ENCODE results near the gene PADI4. TPM values are rescaled to one million over a fixed set of nuclear protein-coding genes. Genes with fewer than 3 reads are reported as not detected.

Gene PADI4
- total and polyA plus RNA-seq, 2 of the 8 experiments (the other 6 are each of a cell fraction or from before 2014, with no cell fraction given) = 0.29 TPM; not detected in 1

DNA sequence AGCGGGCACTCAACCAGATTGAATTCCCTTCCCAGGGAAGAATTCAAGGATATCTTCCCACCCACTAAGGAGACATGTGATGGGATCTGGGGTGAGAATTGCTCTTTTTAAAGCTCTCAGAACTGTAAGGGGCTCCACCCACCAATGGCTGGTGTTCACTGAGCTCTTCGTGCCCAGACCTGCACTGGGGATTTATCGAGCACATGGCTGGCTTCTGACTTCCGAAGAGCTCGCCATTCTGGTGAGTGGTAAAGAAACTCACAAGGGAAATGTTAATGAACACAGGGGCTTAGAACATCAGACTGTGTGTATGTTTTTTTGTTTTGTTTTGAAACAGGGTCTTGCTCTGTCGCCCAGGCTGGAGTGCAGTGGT is 49.3 kb upstream of the PADI4 start (continued):
- TF ChIP-seq, protein P1, sequence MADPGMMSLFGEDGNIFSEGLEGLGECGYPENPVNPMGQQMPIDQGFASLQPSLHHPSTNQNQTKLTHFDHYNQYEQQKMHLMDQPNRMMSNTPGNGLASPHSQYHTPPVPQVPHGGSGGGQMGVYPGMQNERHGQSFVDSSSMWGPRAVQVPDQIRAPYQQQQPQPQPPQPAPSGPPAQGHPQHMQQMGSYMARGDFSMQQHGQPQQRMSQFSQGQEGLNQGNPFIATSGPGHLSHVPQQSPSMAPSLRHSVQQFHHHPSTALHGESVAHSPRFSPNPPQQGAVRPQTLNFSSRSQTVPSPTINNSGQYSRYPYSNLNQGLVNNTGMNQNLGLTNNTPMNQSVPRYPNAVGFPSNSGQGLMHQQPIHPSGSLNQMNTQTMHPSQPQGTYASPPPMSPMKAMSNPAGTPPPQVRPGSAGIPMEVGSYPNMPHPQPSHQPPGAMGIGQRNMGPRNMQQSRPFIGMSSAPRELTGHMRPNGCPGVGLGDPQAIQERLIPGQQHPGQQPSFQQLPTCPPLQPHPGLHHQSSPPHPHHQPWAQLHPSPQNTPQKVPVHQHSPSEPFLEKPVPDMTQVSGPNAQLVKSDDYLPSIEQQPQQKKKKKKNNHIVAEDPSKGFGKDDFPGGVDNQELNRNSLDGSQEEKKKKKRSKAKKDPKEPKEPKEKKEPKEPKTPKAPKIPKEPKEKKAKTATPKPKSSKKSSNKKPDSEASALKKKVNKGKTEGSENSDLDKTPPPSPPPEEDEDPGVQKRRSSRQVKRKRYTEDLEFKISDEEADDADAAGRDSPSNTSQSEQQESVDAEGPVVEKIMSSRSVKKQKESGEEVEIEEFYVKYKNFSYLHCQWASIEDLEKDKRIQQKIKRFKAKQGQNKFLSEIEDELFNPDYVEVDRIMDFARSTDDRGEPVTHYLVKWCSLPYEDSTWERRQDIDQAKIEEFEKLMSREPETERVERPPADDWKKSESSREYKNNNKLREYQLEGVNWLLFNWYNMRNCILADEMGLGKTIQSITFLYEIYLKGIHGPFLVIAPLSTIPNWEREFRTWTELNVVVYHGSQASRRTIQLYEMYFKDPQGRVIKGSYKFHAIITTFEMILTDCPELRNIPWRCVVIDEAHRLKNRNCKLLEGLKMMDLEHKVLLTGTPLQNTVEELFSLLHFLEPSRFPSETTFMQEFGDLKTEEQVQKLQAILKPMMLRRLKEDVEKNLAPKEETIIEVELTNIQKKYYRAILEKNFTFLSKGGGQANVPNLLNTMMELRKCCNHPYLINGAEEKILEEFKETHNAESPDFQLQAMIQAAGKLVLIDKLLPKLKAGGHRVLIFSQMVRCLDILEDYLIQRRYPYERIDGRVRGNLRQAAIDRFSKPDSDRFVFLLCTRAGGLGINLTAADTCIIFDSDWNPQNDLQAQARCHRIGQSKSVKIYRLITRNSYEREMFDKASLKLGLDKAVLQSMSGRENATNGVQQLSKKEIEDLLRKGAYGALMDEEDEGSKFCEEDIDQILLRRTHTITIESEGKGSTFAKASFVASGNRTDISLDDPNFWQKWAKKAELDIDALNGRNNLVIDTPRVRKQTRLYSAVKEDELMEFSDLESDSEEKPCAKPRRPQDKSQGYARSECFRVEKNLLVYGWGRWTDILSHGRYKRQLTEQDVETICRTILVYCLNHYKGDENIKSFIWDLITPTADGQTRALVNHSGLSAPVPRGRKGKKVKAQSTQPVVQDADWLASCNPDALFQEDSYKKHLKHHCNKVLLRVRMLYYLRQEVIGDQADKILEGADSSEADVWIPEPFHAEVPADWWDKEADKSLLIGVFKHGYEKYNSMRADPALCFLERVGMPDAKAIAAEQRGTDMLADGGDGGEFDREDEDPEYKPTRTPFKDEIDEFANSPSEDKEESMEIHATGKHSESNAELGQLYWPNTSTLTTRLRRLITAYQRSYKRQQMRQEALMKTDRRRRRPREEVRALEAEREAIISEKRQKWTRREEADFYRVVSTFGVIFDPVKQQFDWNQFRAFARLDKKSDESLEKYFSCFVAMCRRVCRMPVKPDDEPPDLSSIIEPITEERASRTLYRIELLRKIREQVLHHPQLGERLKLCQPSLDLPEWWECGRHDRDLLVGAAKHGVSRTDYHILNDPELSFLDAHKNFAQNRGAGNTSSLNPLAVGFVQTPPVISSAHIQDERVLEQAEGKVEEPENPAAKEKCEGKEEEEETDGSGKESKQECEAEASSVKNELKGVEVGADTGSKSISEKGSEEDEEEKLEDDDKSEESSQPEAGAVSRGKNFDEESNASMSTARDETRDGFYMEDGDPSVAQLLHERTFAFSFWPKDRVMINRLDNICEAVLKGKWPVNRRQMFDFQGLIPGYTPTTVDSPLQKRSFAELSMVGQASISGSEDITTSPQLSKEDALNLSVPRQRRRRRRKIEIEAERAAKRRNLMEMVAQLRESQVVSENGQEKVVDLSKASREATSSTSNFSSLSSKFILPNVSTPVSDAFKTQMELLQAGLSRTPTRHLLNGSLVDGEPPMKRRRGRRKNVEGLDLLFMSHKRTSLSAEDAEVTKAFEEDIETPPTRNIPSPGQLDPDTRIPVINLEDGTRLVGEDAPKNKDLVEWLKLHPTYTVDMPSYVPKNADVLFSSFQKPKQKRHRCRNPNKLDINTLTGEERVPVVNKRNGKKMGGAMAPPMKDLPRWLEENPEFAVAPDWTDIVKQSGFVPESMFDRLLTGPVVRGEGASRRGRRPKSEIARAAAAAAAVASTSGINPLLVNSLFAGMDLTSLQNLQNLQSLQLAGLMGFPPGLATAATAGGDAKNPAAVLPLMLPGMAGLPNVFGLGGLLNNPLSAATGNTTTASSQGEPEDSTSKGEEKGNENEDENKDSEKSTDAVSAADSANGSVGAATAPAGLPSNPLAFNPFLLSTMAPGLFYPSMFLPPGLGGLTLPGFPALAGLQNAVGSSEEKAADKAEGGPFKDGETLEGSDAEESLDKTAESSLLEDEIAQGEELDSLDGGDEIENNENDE (IDR thresholded peaks at IDR 0.05; ENCODE audit: insufficient replicate concordance, low read length) = no peak
- no peak for TF ChIP-seq NANOG (IDR thresholded peaks at IDR 0.05; ENCODE audit: insufficient read depth, low read depth, low read length, poor library complexity, severe bottlenecking)
- TF ChIP-seq SUZ12 (IDR thresholded peaks at IDR 0.05; ENCODE audit: low read length) = no peak
- no peak for TF ChIP-seq RAD21 (IDR thresholded peaks at IDR 0.05 in 1 of 2, conservative IDR thresholded peaks at IDR 0.05 in 1 of 2; ENCODE audit: low read depth in 2 of 2, low read length in 2 of 2)
- TF ChIP-seq ZNF274 (IDR thresholded peaks at IDR 0.05; ENCODE audit: borderline replicate concordance, extremely low read depth, low read length) = no peak
- no peak for TF ChIP-seq FOSL1 (IDR thresholded peaks at IDR 0.05; ENCODE audit: insufficient read depth, low read depth, low read length)
- TF ChIP-seq, protein P2, sequence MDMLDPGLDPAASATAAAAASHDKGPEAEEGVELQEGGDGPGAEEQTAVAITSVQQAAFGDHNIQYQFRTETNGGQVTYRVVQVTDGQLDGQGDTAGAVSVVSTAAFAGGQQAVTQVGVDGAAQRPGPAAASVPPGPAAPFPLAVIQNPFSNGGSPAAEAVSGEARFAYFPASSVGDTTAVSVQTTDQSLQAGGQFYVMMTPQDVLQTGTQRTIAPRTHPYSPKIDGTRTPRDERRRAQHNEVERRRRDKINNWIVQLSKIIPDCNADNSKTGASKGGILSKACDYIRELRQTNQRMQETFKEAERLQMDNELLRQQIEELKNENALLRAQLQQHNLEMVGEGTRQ (IDR thresholded peaks at IDR 0.05; ENCODE audit: low read length) = no peak

All from H1 (cell line).